Epithelial cell of alveolus of lung (primary cell): Measurements from ENCODE around the gene SEPHS1. TPM values are rescaled to one million over a fixed set of nuclear protein-coding genes. Genes with fewer than 3 reads are reported as not detected.

ENCODE experiments used
- total RNA-seq: library from RNA; depleted of rRNA; stranded (reverse); fragments of >200 nt; gene quantifications from 2 replicates; pipeline ENCODE4 v1.2.1, GENCODE V29; 2015

The SEPHS1 gene
- 44.3 and 49.5 TPM in 2 replicates for total RNA-seq

DNA sequence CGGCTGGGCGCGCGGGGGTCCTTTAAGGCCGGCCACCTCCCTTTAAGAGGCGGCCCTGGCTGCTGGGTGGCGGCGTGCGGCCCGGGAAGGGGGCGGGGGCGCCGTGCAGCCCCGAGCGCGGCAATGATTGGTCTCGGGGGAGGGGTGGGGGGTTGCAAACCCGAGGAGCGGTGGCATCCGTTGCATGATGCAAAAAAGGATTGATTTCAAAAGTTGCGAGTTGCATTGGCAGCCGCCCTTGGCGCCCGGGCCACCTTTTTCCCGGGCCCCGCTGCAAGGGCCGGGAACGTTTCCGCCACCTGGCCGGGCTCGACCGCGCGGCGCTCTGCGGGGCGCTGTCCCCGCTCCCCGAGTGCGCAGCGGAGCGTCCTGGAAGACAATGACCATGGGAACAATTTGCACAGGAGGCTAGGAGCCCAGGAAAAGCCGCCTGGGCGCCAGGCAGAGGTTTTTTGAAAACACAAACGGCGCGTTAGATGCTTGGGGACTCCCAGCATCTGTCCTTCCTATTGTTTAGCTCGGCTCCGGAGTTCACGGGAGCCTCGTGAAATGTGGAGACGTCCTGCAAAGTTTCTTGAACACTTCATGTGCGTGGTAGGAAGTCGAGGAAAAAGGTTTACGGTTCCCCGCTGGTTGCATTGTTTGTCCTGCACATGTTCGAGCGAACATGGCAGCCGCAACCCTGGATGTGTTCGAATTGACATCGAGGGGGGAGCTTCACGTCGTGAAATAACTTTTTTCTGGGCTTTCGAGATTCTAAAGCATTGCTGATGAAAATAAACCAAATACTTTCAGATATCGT, at the start of gene SEPHS1:
Gene SEPHS1, minus strand, starts transcription at position 78 of the 802 bp plus-strand sequence. CDS start 3,343 bp downstream, outside the sequence.

GRCh38 chr10:13299437-13300287, 48.4 kb downstream of the SEPHS1 start, which contains the start of gene PHYH:
Gene PHYH, minus strand, starts transcription at chr10:13300064. Its CDS starts 22 bp downstream, at chr10:13300042.

Other genes with a start within 250 kb of the SEPHS1 start
- 25.5 and 45.9 TPM in 2 replicates for gene OPTN, start 248.1 kb downstream of the SEPHS1 start, total RNA-seq
- gene MCM10, start 186.7 kb downstream of the SEPHS1 start, total RNA-seq = 2.6 and 10.5 TPM in 2 replicates
- not detected in 2 replicates for gene UCMA, start 113.9 kb downstream of the SEPHS1 start, total RNA-seq
- gene PHYH, start 48.2 kb downstream of the SEPHS1 start, total RNA-seq = 15.0 and 32.7 TPM in 2 replicates
- gene BEND7, start 180.7 kb upstream of the SEPHS1 start, total RNA-seq = 3.2 and 4.4 TPM in 2 replicates
- gene PRPF18, start 238.7 kb upstream of the SEPHS1 start, total RNA-seq = 17.1 and 22.4 TPM in 2 replicates